ENCODE results near the gene GSC2.

- TF ChIP-seq CTCF (IDR thresholded peaks at IDR 0.05), result peak; percentile 37 to 76 (median 70)
- no peak for TF ChIP-seq POLR2A (IDR thresholded peaks at IDR 0.05)
- TF ChIP-seq POLR2AphosphoS5 (IDR thresholded peaks at IDR 0.05), result peak; percentile 48
Measured at GRCh38 chr22:19179497-19180048, 29.5 kb upstream of the GSC2 start.

All from prostate gland (tissue), 2 donors.